ENCODE measurements around the gene LRRN3. TPM values are rescaled to one million over a fixed set of nuclear protein-coding genes. Genes with fewer than 3 reads are reported as not detected.

The LRRN3 gene
- total RNA-seq, 1 donor from 2014 or later, result 2.5 TPM

GRCh38 chr7:111107579-111107978 lies 16.7 kb downstream of the LRRN3 start:
- no peak for DNase-seq

GRCh38 chr7:111108000-111108399 lies 17.1 kb downstream of the LRRN3 start:
- DNase-seq, result no peak

GRCh38 chr7:111108496-111108895 lies 17.6 kb downstream of the LRRN3 start:
- no peak for DNase-seq

GRCh38 chr7:111112439-111112838 lies 21.5 kb downstream of the LRRN3 start:
- peak; percentile 6 for DNase-seq

GRCh38 chr7:111113263-111114017 lies 22.5 kb downstream of the LRRN3 start:
- no peak for DNase-seq

- DNase-seq, result no peak
These were observed 25.0 kb downstream of the LRRN3 start for GRCh38 chr7:111115966-111116365.

GRCh38 chr7:111126987-111127386 lies 36.1 kb downstream of the LRRN3 start:
- DNase-seq, result no peak

- DNase-seq, result no peak
These were observed 38.5 kb downstream of the LRRN3 start for GRCh38 chr7:111129435-111129834.

GRCh38 chr7:111132833-111133232 lies 41.9 kb downstream of the LRRN3 start:
- no peak for DNase-seq

GRCh38 chr7:111137296-111138192 lies 46.6 kb downstream of the LRRN3 start:
- no peak for DNase-seq

GRCh38 chr7:111138193-111138569 lies 47.3 kb downstream of the LRRN3 start:
- no peak for DNase-seq

- DNase-seq, result no peak
These were observed 47.7 kb downstream of the LRRN3 start for GRCh38 chr7:111138586-111138985.

- no peak for DNase-seq
These were observed 49.4 kb downstream of the LRRN3 start for GRCh38 chr7:111140091-111140865.

- no peak for DNase-seq
These were observed 54.5 kb downstream of the LRRN3 start for GRCh38 chr7:111145472-111145871.

GRCh38 chr7:111146136-111146535 lies 55.2 kb downstream of the LRRN3 start:
- no peak for DNase-seq

- DNase-seq, result no peak
These were observed 57.0 kb downstream of the LRRN3 start for GRCh38 chr7:111147708-111148533.

GRCh38 chr7:111150709-111151108 lies 59.8 kb downstream of the LRRN3 start:
- no peak for DNase-seq

GRCh38 chr7:111159426-111159825 lies 68.5 kb downstream of the LRRN3 start:
- no peak for DNase-seq

GRCh38 chr7:111160297-111160696 lies 69.4 kb downstream of the LRRN3 start:
- no peak for DNase-seq

GRCh38 chr7:111162692-111163091 lies 71.8 kb downstream of the LRRN3 start:
- no peak for DNase-seq

GRCh38 chr7:111164442-111164841 lies 73.5 kb downstream of the LRRN3 start:
- no peak for DNase-seq

- peak; percentile 64 for DNase-seq
These were observed 77.3 kb downstream of the LRRN3 start for GRCh38 chr7:111168182-111168581.
